Measurements from ENCODE around the gene ATP9A.

The ATP9A gene

DNA sequence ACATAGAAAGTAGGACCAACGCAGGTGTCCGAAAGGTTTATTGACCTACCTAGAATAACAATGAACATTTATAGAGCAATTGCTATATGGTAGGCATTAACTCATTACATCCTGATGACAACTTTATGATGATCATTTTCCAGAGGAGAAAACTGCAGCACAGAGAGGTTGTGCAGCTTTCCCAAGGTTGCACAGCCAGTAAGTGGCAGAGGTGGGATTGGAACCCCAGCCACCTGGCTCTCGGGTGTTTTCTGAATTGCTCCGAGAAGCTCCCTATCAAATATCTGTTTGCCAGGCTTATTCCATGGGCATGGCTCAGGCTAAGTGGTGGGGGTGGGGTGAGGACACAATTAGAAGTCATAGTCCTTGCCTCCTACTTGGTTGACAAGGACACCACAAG is 201.6 kb downstream of the ATP9A start:
- no peak for DNase-seq

DNA sequence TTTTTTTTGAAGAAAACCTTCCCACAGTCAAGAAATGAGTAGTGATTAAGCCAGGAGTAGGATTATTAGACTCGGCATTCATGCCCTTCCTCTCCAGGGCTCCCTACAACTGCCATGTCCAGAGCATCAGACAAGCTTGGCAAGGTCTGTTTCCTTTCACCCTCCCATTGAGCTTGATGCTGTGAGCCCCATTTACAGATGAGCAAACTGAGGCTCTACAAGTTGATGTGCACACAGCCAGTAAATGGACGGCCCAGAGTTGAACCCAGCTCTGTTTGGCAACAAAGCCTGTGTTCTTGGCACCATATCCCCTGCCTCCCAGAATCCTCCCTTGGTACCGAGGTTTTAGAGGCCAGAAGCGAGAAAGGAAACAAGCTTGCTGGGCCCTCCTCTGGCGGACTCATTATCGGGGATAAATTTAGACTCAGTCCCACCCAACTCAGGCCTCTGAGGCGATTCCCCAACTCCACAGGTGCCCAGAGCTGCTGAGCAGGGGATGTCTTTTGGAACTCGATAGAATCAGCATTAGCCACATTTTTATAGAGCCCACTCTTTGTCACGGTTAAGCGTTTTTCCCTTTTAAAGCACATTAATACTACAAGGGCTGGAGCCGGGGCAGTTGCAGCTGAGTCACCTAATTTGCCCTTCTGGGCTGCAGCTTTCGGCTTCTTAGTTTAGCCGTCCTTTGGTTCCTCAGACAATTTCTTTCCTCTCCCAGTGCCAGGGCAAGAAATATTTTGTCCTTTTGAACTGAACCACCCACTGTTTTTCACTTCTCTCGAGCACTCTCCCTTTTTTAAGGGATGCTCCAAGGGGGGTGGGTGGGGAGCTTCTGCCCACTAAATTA is 202.7 kb downstream of the ATP9A start:
- no peak for DNase-seq

DNA sequence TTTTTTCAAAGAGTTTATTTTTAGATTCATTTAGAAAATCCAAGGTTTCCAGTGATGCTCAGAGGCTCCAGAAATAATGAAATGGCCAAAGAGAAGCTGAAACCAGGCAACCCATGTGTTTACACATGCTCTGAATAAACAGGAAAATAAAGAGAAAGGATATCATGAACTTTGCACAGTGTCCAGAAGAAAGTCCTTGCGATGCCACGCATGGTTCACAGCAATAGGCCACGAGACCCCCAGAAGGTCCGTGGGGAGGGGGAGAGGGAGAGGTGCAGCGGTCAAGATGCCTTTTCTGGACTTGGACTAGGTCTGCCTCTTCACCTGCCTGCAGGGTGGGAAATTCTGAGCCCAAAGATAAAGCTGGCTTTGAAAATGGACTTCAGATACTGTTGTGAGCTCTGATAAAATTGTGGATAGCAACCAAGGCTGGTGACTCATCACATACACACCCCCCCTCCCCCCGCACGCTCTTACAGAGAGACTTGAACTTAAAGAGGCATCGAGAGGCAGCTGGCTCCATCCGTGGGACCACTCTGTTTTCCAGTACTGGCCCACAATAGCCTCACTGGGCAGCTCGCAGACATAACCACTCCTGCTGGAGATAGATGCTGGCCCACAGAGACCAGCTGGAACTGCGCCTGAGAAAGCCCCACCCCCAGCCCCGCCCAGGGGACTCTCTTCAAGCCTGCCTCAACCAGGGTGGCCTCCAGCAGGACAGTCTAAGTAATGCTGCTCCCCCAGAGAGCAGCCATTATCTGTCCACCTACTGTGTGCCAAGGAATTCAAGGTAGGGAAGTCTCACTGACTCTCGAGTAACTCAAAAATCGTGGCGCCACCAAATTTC is 204.5 kb downstream of the ATP9A start:
- no peak for DNase-seq

DNA sequence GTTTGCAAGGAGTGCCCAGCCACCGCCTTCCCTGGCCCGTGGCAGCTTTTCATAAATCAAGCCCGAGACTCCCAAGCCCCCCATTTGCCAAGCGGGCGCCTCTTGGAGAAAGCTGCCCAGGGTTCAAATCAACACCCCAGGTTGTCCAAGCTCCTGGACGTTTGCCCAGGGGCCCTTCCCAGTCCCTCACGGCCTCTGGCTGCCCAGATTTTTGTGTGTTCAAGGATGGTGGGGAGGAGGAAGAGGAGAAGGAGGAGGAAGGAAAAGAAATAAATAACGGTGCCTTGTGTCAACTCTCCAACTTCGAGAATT is 205.1 kb downstream of the ATP9A start:
- no peak for DNase-seq

DNA sequence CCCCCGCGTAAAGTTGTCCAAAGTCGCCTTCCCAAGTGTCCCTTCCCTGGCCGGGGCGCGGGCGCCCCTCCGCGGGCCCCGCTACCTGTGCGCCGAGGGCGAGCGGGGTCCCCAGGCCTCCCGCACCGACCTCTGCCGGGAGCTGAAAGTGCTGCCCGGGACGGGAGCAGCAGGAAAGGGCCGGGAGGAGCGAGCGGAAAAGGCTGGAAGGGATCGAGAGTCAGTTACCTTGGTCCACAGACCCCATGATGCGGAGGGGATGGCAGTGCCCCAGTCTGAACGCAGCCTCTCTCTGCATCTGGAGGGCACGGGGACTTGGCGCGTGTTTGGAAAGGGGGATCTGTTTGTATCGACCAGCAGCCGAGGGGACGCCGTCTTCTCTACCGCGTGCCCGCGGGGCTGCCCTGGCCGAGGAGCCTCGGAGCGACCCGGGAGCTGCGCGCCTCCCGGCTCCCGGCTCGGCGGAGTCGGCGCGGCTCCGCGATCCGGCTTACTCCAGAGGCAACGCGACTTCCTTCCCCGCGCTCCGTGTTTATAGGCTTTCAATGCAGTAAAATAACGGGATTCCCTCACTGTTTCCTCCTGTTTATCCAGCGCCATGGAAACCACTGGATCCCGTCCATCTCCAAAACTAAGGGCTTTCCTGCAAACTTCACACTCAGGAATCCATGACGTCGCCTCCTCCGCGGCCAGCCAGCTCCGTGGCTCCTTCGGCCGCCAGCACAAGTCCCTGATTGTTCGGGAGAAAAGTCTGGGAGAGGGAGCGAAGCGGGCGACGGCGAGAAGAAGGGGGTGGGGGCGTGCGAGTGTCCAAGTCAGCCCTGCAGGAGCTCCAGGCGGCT is 205.6 kb downstream of the ATP9A start:
- DNase-seq, result no peak

DNA sequence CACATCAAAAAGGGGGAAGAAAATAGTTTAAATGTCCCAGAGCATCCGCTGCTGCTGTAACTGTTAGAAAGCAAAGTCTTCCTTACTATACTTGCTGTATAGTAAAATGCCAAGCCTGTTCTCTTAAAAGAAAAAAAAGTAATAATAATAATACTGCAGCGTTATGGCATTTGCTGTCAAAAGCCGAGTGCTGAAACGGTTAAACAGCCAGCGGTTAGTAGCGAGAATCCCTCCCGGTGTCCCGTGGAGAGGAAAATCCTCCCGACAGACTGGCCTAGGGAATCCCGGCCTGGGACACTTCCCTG is 206.2 kb downstream of the ATP9A start:
- DNase-seq, result no peak

DNA sequence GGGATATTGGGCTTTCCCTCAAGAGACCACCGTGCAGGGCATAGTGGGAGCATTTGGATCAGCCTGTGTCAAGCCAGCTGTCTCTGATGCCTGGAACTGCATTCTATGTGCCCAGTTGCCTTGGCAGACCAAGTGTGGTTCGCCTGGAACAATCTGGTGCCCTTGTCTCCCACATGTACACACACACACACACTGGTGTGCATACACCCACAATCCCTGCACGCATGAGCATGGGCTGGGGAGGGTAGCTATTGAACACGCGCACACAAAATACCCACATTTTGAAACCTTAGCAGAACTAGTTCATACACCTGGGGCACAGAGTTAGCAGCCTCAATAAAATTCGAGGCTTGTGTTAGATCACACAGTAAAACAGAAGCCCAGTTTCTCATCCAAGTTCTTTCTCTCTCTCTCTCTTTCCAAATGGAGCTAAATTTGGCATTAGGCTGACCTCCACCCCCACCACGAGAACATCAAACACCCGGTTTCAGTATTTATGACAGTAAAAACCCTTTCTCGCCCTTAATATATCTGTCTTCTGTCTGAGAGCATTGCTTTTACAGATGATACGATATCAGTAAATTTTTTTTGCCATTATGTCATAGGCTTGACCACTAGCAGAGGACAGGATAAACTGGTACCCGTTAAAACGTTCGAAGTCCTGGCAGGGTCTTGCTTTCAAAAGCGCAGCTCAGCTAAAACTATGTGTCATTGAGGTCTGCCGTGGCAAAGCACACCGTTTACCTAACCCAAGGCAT is 207.5 kb downstream of the ATP9A start:
- DNase-seq, result no peak

DNA sequence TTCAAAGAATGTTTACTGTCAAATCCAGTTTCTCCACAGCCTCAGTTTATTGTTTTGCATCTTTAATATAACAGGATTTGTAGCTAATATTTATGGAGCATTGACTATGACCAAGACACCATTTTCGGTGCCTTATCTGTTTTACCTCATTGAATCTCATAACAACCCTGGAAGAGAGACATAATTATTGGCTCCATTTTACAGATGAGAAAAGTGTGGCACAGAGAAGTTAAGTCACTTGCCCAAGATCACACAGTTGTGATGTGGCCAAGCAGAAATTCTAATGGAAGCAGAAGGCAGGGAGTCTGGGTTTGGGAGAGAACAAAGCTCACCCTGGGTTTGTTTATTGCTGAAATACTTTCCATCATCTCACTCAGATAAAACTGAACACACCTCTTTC is 208.1 kb downstream of the ATP9A start:
- no peak for DNase-seq

DNA sequence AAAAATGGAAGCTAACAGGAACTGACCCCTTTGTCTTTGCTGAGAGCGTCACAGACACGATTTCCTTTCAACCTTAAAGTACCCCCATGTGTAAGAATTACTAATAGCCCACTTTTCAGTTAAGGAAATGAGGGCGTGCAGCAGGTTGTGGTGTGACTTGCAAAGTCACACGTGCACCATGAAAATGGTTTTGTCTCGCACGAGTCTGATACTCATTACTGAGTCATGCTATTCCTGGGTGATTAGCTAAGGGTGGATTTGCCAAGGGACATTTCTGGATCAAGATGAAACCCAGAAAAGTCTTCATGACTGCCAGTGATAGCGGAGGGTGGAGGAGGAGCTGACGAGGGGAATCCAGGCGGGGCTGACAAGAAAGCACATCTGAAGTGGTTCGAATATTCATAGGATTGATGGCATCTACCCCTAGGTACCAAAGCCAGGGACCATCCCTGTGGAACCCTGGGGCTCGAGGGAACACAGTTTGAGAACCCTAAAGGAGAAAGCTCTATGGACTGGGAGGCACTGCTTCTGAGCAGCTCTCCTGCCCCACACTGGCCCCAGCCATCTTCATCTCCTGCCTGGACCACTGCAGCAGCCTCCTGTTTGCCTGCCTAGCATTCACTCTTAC is 213.5 kb downstream of the ATP9A start:
- DNase-seq, result no peak

DNA sequence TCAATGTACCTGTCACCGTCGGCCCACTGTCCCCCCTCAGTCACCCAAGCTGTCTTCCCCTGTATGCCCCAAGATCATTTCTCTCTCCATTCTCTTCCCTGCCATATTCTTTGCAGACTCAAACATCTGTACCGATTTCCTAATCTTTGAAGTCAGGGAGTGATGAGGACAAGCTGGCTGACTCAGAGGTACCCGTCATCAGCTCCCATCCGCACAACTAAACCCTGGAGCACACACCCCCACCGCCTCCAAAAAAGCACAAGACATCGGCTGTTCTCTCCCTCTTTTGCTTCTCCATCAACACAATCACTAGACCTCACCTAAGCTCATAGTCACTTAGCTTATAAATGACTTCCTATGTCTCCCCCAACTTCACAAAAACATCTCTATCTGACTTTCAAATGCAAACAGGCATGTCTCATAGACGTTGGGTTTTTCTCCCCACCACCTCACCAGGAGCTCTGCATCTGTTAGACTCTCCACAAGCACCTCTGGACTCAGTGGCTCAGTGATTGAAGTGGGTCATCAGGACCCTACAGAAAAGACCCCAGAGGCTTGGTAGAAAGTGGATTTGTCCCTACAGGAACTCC is 214.2 kb downstream of the ATP9A start:
- no peak for DNase-seq

DNA sequence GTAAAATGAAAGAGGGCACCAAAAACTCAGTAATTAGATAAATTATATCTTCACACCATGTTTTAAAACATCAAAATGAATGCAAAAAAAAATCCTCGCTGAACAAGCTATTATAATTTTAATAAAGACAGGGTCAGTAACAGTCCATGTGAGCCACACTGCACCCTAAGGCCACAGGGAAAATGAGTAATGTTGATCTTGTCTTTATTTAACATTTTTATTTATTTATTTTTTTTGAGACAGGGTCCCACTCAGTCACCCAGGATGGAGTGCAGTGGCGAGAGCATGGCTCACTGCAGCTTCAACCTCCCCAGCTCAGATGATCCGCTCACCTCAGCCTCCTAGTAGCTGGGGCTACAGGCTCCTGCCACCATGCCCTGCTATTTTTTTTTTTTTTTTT is 217.0 kb downstream of the ATP9A start:
- no peak for DNase-seq

DNA sequence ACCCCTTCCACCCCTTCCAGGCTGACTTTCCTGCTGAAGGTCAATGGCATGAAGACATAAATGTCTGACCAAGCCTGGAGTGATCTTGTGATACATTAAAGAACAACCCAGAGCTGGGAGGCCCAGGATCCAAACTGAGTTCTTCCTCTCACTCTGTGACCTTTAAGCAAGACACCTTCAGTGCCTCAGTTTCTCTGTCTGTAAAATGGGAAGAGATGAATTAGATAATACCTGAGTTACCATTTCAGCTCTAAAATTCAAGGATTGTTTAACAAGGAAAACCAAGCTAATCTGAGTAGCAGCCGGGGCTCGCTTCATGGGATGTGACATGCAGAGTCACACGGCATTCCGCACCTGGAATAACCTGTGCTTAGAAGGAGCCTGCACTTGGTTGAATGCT is 218.7 kb downstream of the ATP9A start:
- no peak for DNase-seq

DNA sequence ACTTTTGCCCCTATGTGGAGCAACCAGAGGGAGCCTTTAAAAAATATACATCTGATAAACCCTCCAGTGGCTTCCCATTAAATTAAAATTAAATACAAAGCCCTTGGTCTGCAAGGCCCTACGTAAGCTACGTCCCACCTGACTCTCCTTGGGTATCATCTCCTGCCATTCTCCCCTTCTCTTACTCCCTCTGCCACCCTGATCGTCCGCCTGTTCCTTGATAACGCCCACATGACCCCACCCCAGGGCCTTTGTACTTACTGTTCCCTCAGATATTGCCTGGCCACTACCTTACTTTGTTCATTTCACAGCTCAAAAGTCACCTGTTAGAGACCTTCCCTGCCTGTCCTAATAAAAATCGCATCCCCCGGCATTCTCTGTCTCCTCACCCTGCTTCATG is 220.2 kb downstream of the ATP9A start:
- no peak for DNase-seq

All from GDM1 (cell line).